Smooth muscle cell (in vitro differentiated cells): ENCODE measurements around the gene APLP2. TPM values are rescaled to one million over a fixed set of nuclear protein-coding genes. Genes with fewer than 3 reads are reported as not detected.

ENCODE experiments used
- DNase-seq: peaks from one replicate; lab custom pipeline; 2025; ENCODE audit not compliant: unreplicated experiment; lab: John Stamatoyannopoulos, UW
- H2AFZ ChIP-seq: fragments of 200-600 bp; sonication (generic); 2 replicates; pipeline ENCODE4 v1.6.0; 2016; ENCODE audit warnings: antibody characterized with exemption, low read depth, mild to moderate bottlenecking
- H3F3A ChIP-seq: fragments of 200-600 bp; sonication (generic); 2 replicates; pipeline ENCODE4 v1.6.0; 2017; ENCODE audit warnings: antibody characterized with exemption, low read depth
- H3K27ac ChIP-seq: fragments of 200-600 bp; sonication (generic); 2 replicates; pipeline ENCODE4 v1.5.1; 2016; ENCODE audit warnings: low read depth, mild to moderate bottlenecking
- H3K27me3 ChIP-seq: fragments of 200-600 bp; sonication (generic); 2 replicates; pipeline ENCODE4 v1.6.1; 2016; ENCODE audit warnings: low read depth, mild to moderate bottlenecking
- H3K36me3 ChIP-seq: fragments of 200-600 bp; sonication (generic); 2 replicates; pipeline ENCODE4 v1.5.1; 2016; ENCODE audit warnings: low read depth
- H3K4me1 ChIP-seq: fragments of 200-600 bp; sonication (generic); 2 replicates; pipeline ENCODE4 v1.5.1; 2016; ENCODE audit warnings: low read depth
- H3K4me2 ChIP-seq: fragments of 200-600 bp; sonication (generic); 2 replicates; pipeline ENCODE4 v1.6.0; 2016; ENCODE audit warnings: mild to moderate bottlenecking
- H3K4me3 ChIP-seq: fragments of 200-600 bp; sonication (generic); 2 replicates; pipeline ENCODE4 v1.5.1; 2016; ENCODE audit warnings: mild to moderate bottlenecking
- H3K79me2 ChIP-seq: fragments of 200-600 bp; sonication (generic); 2 replicates; pipeline ENCODE4 v1.6.0; 2016; ENCODE audit warnings: low read depth, mild to moderate bottlenecking
- H3K9ac ChIP-seq: fragments of 200-600 bp; sonication (generic); 2 replicates; pipeline ENCODE4 v1.6.0; 2016; ENCODE audit warnings: low read depth
- H3K9me3 ChIP-seq: fragments of 200-600 bp; sonication (generic); replicated peaks from 2 replicates; pipeline ENCODE4 v1.5.1; 2016; ENCODE audit warnings: low read depth
- H4K20me1 ChIP-seq: fragments of 200-600 bp; sonication (generic); 2 replicates; pipeline ENCODE4 v1.6.0; 2016; ENCODE audit warnings: low read depth
- CTCF ChIP-seq: fragments of 200-600 bp; sonication (generic); IDR thresholded peaks from 2 replicates; pipeline ENCODE4 v1.5.1; 2017; ENCODE audit warnings: borderline replicate concordance, mild to moderate bottlenecking, antibody characterized with exemption; ENCODE audit not compliant: insufficient read depth, poor library complexity, severe bottlenecking
- WGBS: methylation state at CpG from one replicate; pipeline ENCODE4 v1.1.7; 2016; ENCODE audit warnings: low lambda C conversion rate; 5-methylcytosine and 5-hydroxymethylcytosine counted together
- polyA plus RNA-seq: library from polyadenylated mRNA; unstranded; fragments of >200 nt; fragmentation: Nextera tagmentation; extraction: Ambion mirVana; gene quantifications from 2 replicates; pipeline ENCODE4 v1.2.1, GENCODE V29; 2016
- total RNA-seq: library from RNA; depleted of rRNA; stranded (reverse); fragments of >200 nt; gene quantifications from 2 replicates; pipeline ENCODE4 v1.2.3, GENCODE V29; 2014

Gene APLP2
- total and polyA plus RNA-seq, 2 experiments from 2014 or later = 121 to 146 TPM

GRCh38 chr11:130178441-130179339 lies 109.0 kb downstream of the APLP2 start:
- no peak overlapping the region for H3K9ac ChIP-seq
- no peaks in the 10 kb centered on the region for H4K20me1 ChIP-seq
- no peak overlapping the region for H3K4me2 ChIP-seq
- H3K4me1 ChIP-seq = no peaks in the 10 kb centered on the region
- no peaks in the 10 kb centered on the region for H3K36me3 ChIP-seq
- no peak overlapping the region for H2AFZ ChIP-seq
- no peaks in the 10 kb centered on the region for H3F3A ChIP-seq
- no peaks in the 10 kb centered on the region for H3K79me2 ChIP-seq
- no peaks in the 10 kb centered on the region for H3K27me3 ChIP-seq
- no peak for DNase-seq
- H3K4me3 ChIP-seq = no peak overlapping the region
- H3K9me3 ChIP-seq = no peaks in the 10 kb centered on the region
- no peak overlapping the region for H3K27ac ChIP-seq
- no peak for TF ChIP-seq CTCF
- WGBS = 91% methylated on average over 16 of the region's 16 CpGs

DNA sequence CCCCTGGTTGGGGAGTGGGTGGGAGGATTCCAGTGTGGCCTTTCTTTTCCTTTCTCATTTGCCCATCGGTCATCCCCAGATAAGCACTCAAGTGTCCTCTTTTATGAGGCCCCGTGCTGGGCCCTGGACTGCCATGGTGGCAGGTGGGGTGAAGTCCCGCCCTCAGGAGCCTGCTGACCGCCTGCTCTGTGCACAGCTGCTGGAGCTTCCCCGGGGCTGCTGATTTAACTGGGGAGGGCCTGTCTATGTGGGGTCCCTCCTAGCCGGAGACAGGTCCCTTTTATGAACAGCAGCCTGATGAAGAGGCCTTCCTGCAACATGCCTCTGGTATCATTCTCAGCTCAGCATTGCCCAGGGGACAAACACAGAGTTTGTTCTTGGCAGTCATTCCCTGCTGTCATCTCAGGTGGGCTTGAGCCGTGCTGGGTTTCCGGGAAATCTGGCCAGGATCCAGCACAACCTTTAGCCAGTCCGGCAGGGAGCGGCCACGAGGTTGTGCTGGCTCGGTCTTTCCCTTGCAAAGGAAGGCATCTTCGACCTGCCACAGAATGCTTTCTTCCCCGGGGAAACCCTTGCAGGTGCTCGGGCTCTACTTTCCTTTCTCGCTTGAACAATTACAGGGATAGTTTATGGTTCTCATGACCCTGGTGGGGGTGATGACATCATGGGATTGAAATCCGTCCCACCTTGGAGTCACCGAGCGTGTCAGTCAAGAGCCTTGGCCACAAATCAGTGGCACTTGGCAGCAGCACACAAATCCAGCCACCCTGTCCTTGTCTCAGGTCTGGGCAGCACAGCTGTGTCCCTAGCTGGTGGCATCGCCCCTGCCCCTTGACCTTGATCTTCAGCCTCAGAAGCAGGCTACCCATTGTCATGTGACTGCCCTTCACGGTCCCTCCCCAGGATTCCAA lies 110.0 kb downstream of the APLP2 start:
- no peaks in the 10 kb centered on the region for H3F3A ChIP-seq
- no peak overlapping the region for H3K9ac ChIP-seq
- no peak overlapping the region for H3K4me3 ChIP-seq
- no peaks in the 10 kb centered on the region for H3K9me3 ChIP-seq
- no peak for DNase-seq
- H3K36me3 ChIP-seq = no peaks in the 10 kb centered on the region
- H3K79me2 ChIP-seq = no peaks in the 10 kb centered on the region
- WGBS = 92% methylated on average over 21 of the region's 21 CpGs
- peak overlapping the region; percentile 52 for H3K27ac ChIP-seq
- H3K4me1 ChIP-seq = no peaks in the 10 kb centered on the region
- H3K4me2 ChIP-seq = no peak overlapping the region
- no peaks in the 10 kb centered on the region for H3K27me3 ChIP-seq
- H2AFZ ChIP-seq = no peak overlapping the region
- TF ChIP-seq CTCF = no peak
- H4K20me1 ChIP-seq = no peaks in the 10 kb centered on the region

GRCh38 chr11:130180491-130180890 lies 110.8 kb downstream of the APLP2 start:
- H3K9ac ChIP-seq = no peak overlapping the region
- H3K36me3 ChIP-seq = no peaks in the 10 kb centered on the region
- peak overlapping the region; percentile 52 for H3K27ac ChIP-seq
- no peaks in the 10 kb centered on the region for H3K27me3 ChIP-seq
- DNase-seq = no peak
- H3K79me2 ChIP-seq = no peaks in the 10 kb centered on the region
- H3K4me2 ChIP-seq = no peak overlapping the region
- H3F3A ChIP-seq = no peaks in the 10 kb centered on the region
- H2AFZ ChIP-seq = no peak overlapping the region
- TF ChIP-seq CTCF = no peak
- H4K20me1 ChIP-seq = no peaks in the 10 kb centered on the region
- no peak overlapping the region for H3K4me3 ChIP-seq
- H3K4me1 ChIP-seq = no peaks in the 10 kb centered on the region
- 66% methylated on average over 4 of the region's 4 CpGs for WGBS
- no peaks in the 10 kb centered on the region for H3K9me3 ChIP-seq
